ENCODE data around the gene NPAS3.

NPAS3 gene

DNA sequence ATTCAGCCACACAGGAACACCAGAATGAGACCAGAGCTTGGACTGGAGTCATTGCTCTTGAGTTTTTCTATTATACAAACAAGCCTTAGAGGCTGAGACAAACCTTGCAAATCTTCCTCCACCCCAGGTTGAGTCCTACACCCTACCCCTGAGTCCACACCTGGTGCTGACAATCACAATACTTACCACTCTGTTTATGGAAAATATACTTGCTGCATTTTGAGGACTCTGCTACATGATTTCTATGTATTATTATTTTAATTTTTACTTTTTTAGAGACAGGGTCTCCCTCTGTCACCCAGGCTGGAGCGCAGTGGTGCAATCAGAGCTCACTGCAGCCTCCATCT, 910.7 kb downstream of the NPAS3 start:
- DNase-seq: no peak

DNA sequence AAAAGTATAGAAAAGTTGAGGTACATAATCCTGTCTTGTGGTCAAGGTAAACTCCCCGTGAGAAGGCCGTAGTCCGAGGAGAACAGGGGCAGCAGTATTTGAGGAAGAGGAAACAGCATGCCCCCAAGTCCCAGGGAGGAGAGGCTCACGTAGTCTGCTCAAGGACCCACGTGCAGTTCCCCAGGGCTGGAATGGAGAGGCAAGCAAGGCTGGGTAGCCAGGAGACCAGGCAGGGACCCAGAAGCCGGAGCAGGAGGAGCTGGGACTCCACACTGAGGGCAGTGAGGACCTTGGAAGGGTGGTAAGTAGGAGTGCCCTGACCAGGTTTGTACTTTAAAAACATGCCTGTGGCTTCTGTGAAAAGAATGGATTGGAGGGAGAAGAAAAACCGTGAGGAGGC, 912.1 kb downstream of the NPAS3 start:
- DNase-seq: no peak

GRCh38 chr14:33851366-33851765, 912.7 kb downstream of the NPAS3 start:
- DNase-seq: no peak

DNA sequence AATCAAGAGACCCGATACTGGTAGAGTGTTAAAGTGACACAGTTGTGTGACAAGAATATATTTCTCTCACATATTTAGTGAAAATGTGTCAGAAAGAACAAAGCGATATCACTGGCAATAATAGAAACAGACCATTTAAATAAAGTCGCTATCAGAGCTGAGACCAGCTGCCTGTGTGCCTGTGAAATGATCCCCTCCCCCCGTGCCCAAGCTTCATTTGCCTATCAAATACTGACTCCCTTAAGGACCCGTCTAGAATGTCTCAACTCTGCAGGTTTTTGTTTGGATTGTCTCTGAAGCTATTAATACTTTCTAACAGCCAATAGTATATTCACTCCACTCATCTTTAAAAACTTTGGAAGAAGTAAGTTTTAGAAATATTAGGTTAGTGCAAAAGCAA, 913.3 kb downstream of the NPAS3 start:
- no peak for DNase-seq
